T-helper 2 cell (primary cell): Measurements from ENCODE around the gene PLEKHA4.
"Not testable (repeated sequence)": the region's sequence is repeated elsewhere in the genome, so short reads cannot be mapped to it uniquely, and the experiment has no call there.

Experiments used
- DNase-seq, 5 experiments: peaks; one replicate each; pipeline versions ENCODE4 v3.0.0 to v3.0.0-alpha.2; 2012 to 2022

PLEKHA4 gene

GRCh38 chr19:48862827-48863226 is 5.6 kb downstream of the PLEKHA4 start:
- no peak for DNase-seq

- DNase-seq, result no peak
Measured at GRCh38 chr19:48861313-48861712, 7.1 kb downstream of the PLEKHA4 start.

- DNase-seq, result no peak
Measured at GRCh38 chr19:48859711-48860572, 8.5 kb downstream of the PLEKHA4 start.

- DNase-seq, result peak; percentile 57 to 83 (median 61)
Measured at GRCh38 chr19:48858984-48859710, 9.3 kb downstream of the PLEKHA4 start.

- no peak for DNase-seq
Measured at GRCh38 chr19:48856921-48857320, 11.5 kb downstream of the PLEKHA4 start.

- DNase-seq, result no peak
Measured at GRCh38 chr19:48854103-48854502, 14.3 kb downstream of the PLEKHA4 start.

GRCh38 chr19:48853483-48853882 is 14.9 kb downstream of the PLEKHA4 start:
- DNase-seq, result no peak

- no peak for DNase-seq
Measured at GRCh38 chr19:48852292-48852691, 16.1 kb downstream of the PLEKHA4 start.

GRCh38 chr19:48846659-48847058 is 21.8 kb downstream of the PLEKHA4 start:
- DNase-seq, result not testable (repeated sequence)

- DNase-seq, result no peak
Measured at GRCh38 chr19:48845384-48845783, 23.0 kb downstream of the PLEKHA4 start.

- DNase-seq, result peak in 1 of 5 experiments; percentile 58
Measured at GRCh38 chr19:48844472-48844871, 23.9 kb downstream of the PLEKHA4 start.

- peak in 2 of 5 experiments; percentile 29 to 47 for DNase-seq
Measured at GRCh38 chr19:48842789-48843162, 25.6 kb downstream of the PLEKHA4 start.

- DNase-seq, result no peak
Measured at GRCh38 chr19:48841571-48841970, 26.8 kb downstream of the PLEKHA4 start.

GRCh38 chr19:48841047-48841446 is 27.4 kb downstream of the PLEKHA4 start:
- DNase-seq, result no peak

GRCh38 chr19:48837687-48838086 is 30.7 kb downstream of the PLEKHA4 start:
- no peak for DNase-seq

- peak; percentile 44 to 86 (median 71) for DNase-seq
Measured at GRCh38 chr19:48837051-48837524, 31.3 kb downstream of the PLEKHA4 start.

- no peak for DNase-seq
Measured at GRCh38 chr19:48836089-48837017, 32.1 kb downstream of the PLEKHA4 start, which contains the start of gene HSD17B14. HSD17B14 (minus strand) TSS chr19:48836491; CDS start chr19:48836411, 80 bp downstream.

GRCh38 chr19:48835734-48836088 is 32.7 kb downstream of the PLEKHA4 start:
- peak; percentile 73 to 95 (median 86) for DNase-seq

- no peak for DNase-seq
Measured at GRCh38 chr19:48833977-48834376, 34.4 kb downstream of the PLEKHA4 start.

GRCh38 chr19:48833049-48833448 is 35.4 kb downstream of the PLEKHA4 start:
- DNase-seq, result no peak

GRCh38 chr19:48830965-48831364 is 37.5 kb downstream of the PLEKHA4 start:
- no peak for DNase-seq

GRCh38 chr19:48830088-48830487 is 38.3 kb downstream of the PLEKHA4 start:
- no peak for DNase-seq

- no peak for DNase-seq
Measured at GRCh38 chr19:48826606-48827020, 41.8 kb downstream of the PLEKHA4 start.
